ENCODE results near the gene PLEKHH1. TPM values are rescaled to one million over a fixed set of nuclear protein-coding genes. Genes with fewer than 3 reads are reported as not detected.
A peak's percentile ranks its signal among the peaks of the same experiment; 100 is the strongest.

Gene PLEKHH1
- total and polyA plus RNA-seq, 4 donors: 0.46 to 2.4 (median 0.89) TPM

- H3K9me3 ChIP-seq (ENCODE audit: control insufficient read depth in 4 of 4, low read length in 3 of 4): no peaks in the 10 kb centered on the region
- no peaks in the 10 kb centered on the region for H3K36me3 ChIP-seq (ENCODE audit: control insufficient read depth in 4 of 4, insufficient read depth in 3 of 4, low read depth in 1 of 4, low read length in 3 of 4)
- no peak overlapping the region for H3K27ac ChIP-seq (ENCODE audit: low read depth in 1 of 2, low read length in 2 of 2)
- no peak overlapping the region for H3K9ac ChIP-seq (ENCODE audit: low read depth in 1 of 2, low read length in 2 of 2)
- WGBS: 56% methylated on average over 5 of the region's 5 CpGs
- no peak overlapping the region for H3K4me3 ChIP-seq (ENCODE audit: low read depth in 1 of 3, low read length in 3 of 3)
- H3K4me1 ChIP-seq (ENCODE audit: control insufficient read depth in 4 of 4, insufficient read depth in 4 of 4, low read length in 3 of 4): no peaks in the 10 kb centered on the region
- no peaks in the 10 kb centered on the region for H3K27me3 ChIP-seq (ENCODE audit: control insufficient read depth in 4 of 4, insufficient read depth in 4 of 4, low read length in 3 of 4)
- no peak for TF ChIP-seq NR2F2 (IDR thresholded peaks at IDR 0.05)
- TF ChIP-seq FOXA2 (IDR thresholded peaks at IDR 0.05): no peak
- no peak for TF ChIP-seq ATF3 (IDR thresholded peaks at IDR 0.05)
- TF ChIP-seq MAX (IDR thresholded peaks at IDR 0.05): no peak
- TF ChIP-seq RXRA (IDR thresholded peaks at IDR 0.05): peak; percentile 40 to 67
- peak; percentile 41 for TF ChIP-seq SP1 (IDR thresholded peaks at IDR 0.05)
- DNase-seq (ENCODE audit: low spot score): no peak
These were observed 97.8 kb downstream of the PLEKHH1 start for GRCh38 chr14:67630938-67631337.

- TF ChIP-seq HNF4G (IDR thresholded peaks at IDR 0.05): no peak
- no peak for TF ChIP-seq JUND (IDR thresholded peaks at IDR 0.05)
- no peak for TF ChIP-seq NR2F2 (IDR thresholded peaks at IDR 0.05)
- TF ChIP-seq FOXA2 (IDR thresholded peaks at IDR 0.05): no peak
- TF ChIP-seq EGR1 (IDR thresholded peaks at IDR 0.05; ENCODE audit: low read depth in 2 of 2): no peak
- no peak for TF ChIP-seq ATF3 (IDR thresholded peaks at IDR 0.05)
- no peak for TF ChIP-seq YY1 (IDR thresholded peaks at IDR 0.05)
- no peak for TF ChIP-seq TAF1 (conservative IDR thresholded peaks at IDR 0.05)
- TF ChIP-seq GABPA (IDR thresholded peaks at IDR 0.05 in 1 of 2, conservative IDR thresholded peaks at IDR 0.05 in 1 of 2): no peak
- TF ChIP-seq RAD21 (IDR thresholded peaks at IDR 0.05): no peak
- no peak for TF ChIP-seq ZBTB33 (IDR thresholded peaks at IDR 0.05)
- TF ChIP-seq CTCF (IDR thresholded peaks at IDR 0.05; ENCODE audit: low read depth, low read length, missing input control): no peak
- TF ChIP-seq REST (IDR thresholded peaks at IDR 0.05): no peak
- TF ChIP-seq MAX (IDR thresholded peaks at IDR 0.05): no peak
- no peak for TF ChIP-seq RXRA (IDR thresholded peaks at IDR 0.05)
- TF ChIP-seq SP1 (IDR thresholded peaks at IDR 0.05): no peak
- no peak for TF ChIP-seq FOXA1 (IDR thresholded peaks at IDR 0.05)
- TF ChIP-seq HNF4A (conservative IDR thresholded peaks at IDR 0.05): no peak
- no peaks in the 10 kb centered on the region for H3K9me3 ChIP-seq (ENCODE audit: control insufficient read depth in 4 of 4, low read length in 3 of 4)
- 93% methylated on average over 5 of the region's 5 CpGs for WGBS
- H3K9ac ChIP-seq (ENCODE audit: low read depth in 1 of 2, low read length in 2 of 2): no peak overlapping the region
- DNase-seq (ENCODE audit: low spot score): no peak
- H3K4me1 ChIP-seq (ENCODE audit: control insufficient read depth in 4 of 4, insufficient read depth in 4 of 4, low read length in 3 of 4): no peaks in the 10 kb centered on the region
- H3K27ac ChIP-seq (ENCODE audit: low read depth in 1 of 2, low read length in 2 of 2): no peak overlapping the region
- no peaks in the 10 kb centered on the region for H3K36me3 ChIP-seq (ENCODE audit: control insufficient read depth in 4 of 4, insufficient read depth in 3 of 4, low read depth in 1 of 4, low read length in 3 of 4)
- no peaks in the 10 kb centered on the region for H3K27me3 ChIP-seq (ENCODE audit: control insufficient read depth in 4 of 4, insufficient read depth in 4 of 4, low read length in 3 of 4)
- H3K4me3 ChIP-seq (ENCODE audit: low read depth in 1 of 3, low read length in 3 of 3): no peak overlapping the region
These were observed 100.5 kb downstream of the PLEKHH1 start for GRCh38 chr14:67633451-67634147.

Data from liver (tissue), 9 donors.